HepG2 (cell line): Measurements from ENCODE around the gene CRTC2. TPM values are rescaled to one million over a fixed set of nuclear protein-coding genes. Genes with fewer than 3 reads are reported as not detected.
A peak's percentile ranks its signal among the peaks of the same experiment; 100 is the strongest.

Source experiments
- EEA1 ChIP-seq: sonication (generic); formaldehyde crosslinking; IDR thresholded peaks from 2 replicates; pipeline ENCODE4 v1.5.1; 2020; ENCODE audit warnings: mild to moderate bottlenecking, missing genetic modification reagents, borderline replicate concordance
- HOXD1 ChIP-seq: sonication (generic); formaldehyde crosslinking; IDR thresholded peaks from 2 replicates; pipeline ENCODE4 v1.5.0; 2020; ENCODE audit warnings: missing genetic modification reagents
- MXD1 ChIP-seq: sonication (generic); formaldehyde crosslinking; IDR thresholded peaks from 2 replicates; pipeline ENCODE4 v1.4.0; 2020; ENCODE audit warnings: mild to moderate bottlenecking, missing genetic modification reagents
- MYC ChIP-seq: sonication (generic); formaldehyde crosslinking; IDR thresholded peaks from 2 replicates; pipeline ENCODE4 v1.9.0; 2021; ENCODE audit warnings: missing genetic modification reagents, borderline replicate concordance
- PCBP1 ChIP-seq: fragments of 200-400 bp; formaldehyde crosslinking; IDR thresholded peaks from 2 replicates; pipeline ENCODE4 v1.6.1; 2017; ENCODE audit warnings: mild to moderate bottlenecking, low read depth, low read length, borderline replicate concordance
- RFXANK ChIP-seq: IDR thresholded peaks from 2 replicates; pipeline ENCODE4 v1.6.1; 2016
- SALL1 ChIP-seq: sonication (generic); formaldehyde crosslinking; IDR thresholded peaks from 2 replicates; pipeline ENCODE4 v1.8.0; 2022; ENCODE audit warnings: mild to moderate bottlenecking, missing genetic modification reagents
- SRSF1 ChIP-seq: fragments of 200-400 bp; formaldehyde crosslinking; optimal IDR thresholded peaks from 2 replicates; pipeline ENCODE3; 2017; ENCODE audit warnings: mild to moderate bottlenecking, low read depth, low read length, moderate library complexity
- TFDP2 ChIP-seq: sonication (generic); formaldehyde crosslinking; IDR thresholded peaks from 2 replicates; pipeline ENCODE4 v1.4.0; 2020; ENCODE audit warnings: missing genetic modification reagents
- THAP9 ChIP-seq: sonication (generic); formaldehyde crosslinking; IDR thresholded peaks from 2 replicates; pipeline ENCODE4; 2020; ENCODE audit warnings: missing genetic modification reagents, mild to moderate bottlenecking, borderline replicate concordance
- ZBTB49 ChIP-seq: sonication (generic); formaldehyde crosslinking; IDR thresholded peaks from 2 replicates; pipeline ENCODE4 v1.4.0; 2020; ENCODE audit warnings: missing genetic modification reagents, borderline replicate concordance
- ZFP37 ChIP-seq: sonication (generic); formaldehyde crosslinking; IDR thresholded peaks from 2 replicates; pipeline ENCODE4 v1.4.0; 2020; ENCODE audit warnings: missing genetic modification reagents, borderline replicate concordance
- ZNF33B ChIP-seq: sonication (generic); formaldehyde crosslinking; IDR thresholded peaks from 2 replicates; pipeline ENCODE4 v1.5.1; 2020; ENCODE audit warnings: mild to moderate bottlenecking, missing genetic modification reagents
- ZNF441 ChIP-seq: sonication (generic); formaldehyde crosslinking; IDR thresholded peaks from 2 replicates; pipeline ENCODE4 v1.7.0; 2021; ENCODE audit warnings: missing genetic modification reagents, borderline replicate concordance
- ZNF546 ChIP-seq: sonication (generic); formaldehyde crosslinking; conservative IDR thresholded peaks from 2 replicates; pipeline ENCODE4 v1.8.1; 2023; ENCODE audit warnings: mild to moderate bottlenecking, missing genetic modification reagents
- ZNF605 ChIP-seq: sonication (generic); formaldehyde crosslinking; IDR thresholded peaks from 2 replicates; pipeline ENCODE4 v1.8.0; 2022; ENCODE audit warnings: mild to moderate bottlenecking, missing genetic modification reagents
- ZNF616 ChIP-seq: sonication (generic); formaldehyde crosslinking; IDR thresholded peaks from 2 replicates; pipeline ENCODE4 v1.5.0; 2020; ENCODE audit warnings: low read depth, mild to moderate bottlenecking, missing genetic modification reagents
- ZNF83 ChIP-seq: sonication (generic); formaldehyde crosslinking; IDR thresholded peaks from 2 replicates; pipeline ENCODE4 v1.4.0; 2020; ENCODE audit warnings: missing genetic modification reagents, mild to moderate bottlenecking, borderline replicate concordance
- polyA plus RNA-seq, 8 experiments: library from polyadenylated mRNA; depleted of rRNA in 3 of 8; stranded (reverse) in 7 of 8; unstranded in 1 of 8; fragments of >200 nt; fragmentation: Illumina TruSeq in 4 of 8; extraction: Trizol in 4 of 8; gene quantifications; 2 replicates each; pipeline versions ENCODE4 v1.2.1 to v1.2.3, GENCODE V29; 2011 to 2016; ENCODE audit warnings: low read depth in 4 of 8, missing spikeins in 1 of 8, mixed read lengths in 1 of 8; ENCODE audit not compliant: insufficient read depth in 1 of 8
- total RNA-seq, 5 experiments: library from RNA; depleted of rRNA; stranded (reverse); fragments of >200 nt; fragmentation: Illumina TruSeq; extraction: Trizol; gene quantifications; 2 replicates each; pipeline ENCODE4 v1.2.3, GENCODE V29; 2016; ENCODE audit warnings: low read depth in 1 of 5
- TF ChIP-seq, protein P1 (sequence below): sonication (generic); formaldehyde crosslinking; IDR thresholded peaks from 2 replicates; pipeline ENCODE4 v1.4.0; 2020; ENCODE audit warnings: missing genetic modification reagents

CRTC2 gene
- total and polyA plus RNA-seq, 2 of the 13 experiments (the other 11 are each of a cell fraction or from before 2014, with no cell fraction given): 6.1 to 26.7 TPM

GRCh38 chr1:153963030-153963849 lies 4.8 kb upstream of the CRTC2 start, which contains the start of gene SLC39A1 (continued):
- TF ChIP-seq THAP9 (CRISPR knock-in tag): peak; percentile 23
- TF ChIP-seq ZFP37 (CRISPR knock-in tag): no peak; the same call in 1 of the 2 replicates
- peak; percentile 30; the same call in 1 of the 2 replicates for TF ChIP-seq ZNF33B (CRISPR knock-in tag)
- TF ChIP-seq EEA1 (CRISPR knock-in tag): peak; percentile 19; the same call in 1 of the 2 replicates
- TF ChIP-seq ZNF83: no peak
- peak; percentile 43 for TF ChIP-seq SRSF1
- peak; percentile 71 for TF ChIP-seq MYC (CRISPR knock-in tag)
- TF ChIP-seq ZNF616 (CRISPR knock-in tag): peak; percentile 56; the same call in 1 of the 2 replicates
- TF ChIP-seq ZNF605 (CRISPR knock-in tag): 0 out of 2 replicates have a peak, but pooled peaks have one; percentile 8
- 0 out of 2 replicates have a peak, but pooled peaks have one; percentile 55 for TF ChIP-seq HOXD1 (CRISPR knock-in tag)
- TF ChIP-seq PCBP1: peak; percentile 92
- TF ChIP-seq ZNF441 (CRISPR knock-in tag): peak; percentile 81; the same call in 1 of the 2 replicates
- TF ChIP-seq ZNF546 (CRISPR knock-in tag): no peak
- no peak for TF ChIP-seq RFXANK (CRISPR knock-in tag)
- no peak for TF ChIP-seq SALL1 (CRISPR knock-in tag)
- TF ChIP-seq TFDP2 (CRISPR knock-in tag): peak; percentile 46
- TF ChIP-seq ZBTB49: no peak
- TF ChIP-seq, protein P1, sequence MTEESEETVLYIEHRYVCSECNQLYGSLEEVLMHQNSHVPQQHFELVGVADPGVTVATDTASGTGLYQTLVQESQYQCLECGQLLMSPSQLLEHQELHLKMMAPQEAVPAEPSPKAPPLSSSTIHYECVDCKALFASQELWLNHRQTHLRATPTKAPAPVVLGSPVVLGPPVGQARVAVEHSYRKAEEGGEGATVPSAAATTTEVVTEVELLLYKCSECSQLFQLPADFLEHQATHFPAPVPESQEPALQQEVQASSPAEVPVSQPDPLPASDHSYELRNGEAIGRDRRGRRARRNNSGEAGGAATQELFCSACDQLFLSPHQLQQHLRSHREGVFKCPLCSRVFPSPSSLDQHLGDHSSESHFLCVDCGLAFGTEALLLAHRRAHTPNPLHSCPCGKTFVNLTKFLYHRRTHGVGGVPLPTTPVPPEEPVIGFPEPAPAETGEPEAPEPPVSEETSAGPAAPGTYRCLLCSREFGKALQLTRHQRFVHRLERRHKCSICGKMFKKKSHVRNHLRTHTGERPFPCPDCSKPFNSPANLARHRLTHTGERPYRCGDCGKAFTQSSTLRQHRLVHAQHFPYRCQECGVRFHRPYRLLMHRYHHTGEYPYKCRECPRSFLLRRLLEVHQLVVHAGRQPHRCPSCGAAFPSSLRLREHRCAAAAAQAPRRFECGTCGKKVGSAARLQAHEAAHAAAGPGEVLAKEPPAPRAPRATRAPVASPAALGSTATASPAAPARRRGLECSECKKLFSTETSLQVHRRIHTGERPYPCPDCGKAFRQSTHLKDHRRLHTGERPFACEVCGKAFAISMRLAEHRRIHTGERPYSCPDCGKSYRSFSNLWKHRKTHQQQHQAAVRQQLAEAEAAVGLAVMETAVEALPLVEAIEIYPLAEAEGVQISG (CRISPR knock-in tag): peak; percentile 50; the same call in 1 of the 2 replicates
- TF ChIP-seq MXD1: peak; percentile 73; the same call in 1 of the 2 replicates
